Measurements from ENCODE around the gene DNAJC2.

Gene DNAJC2

DNA sequence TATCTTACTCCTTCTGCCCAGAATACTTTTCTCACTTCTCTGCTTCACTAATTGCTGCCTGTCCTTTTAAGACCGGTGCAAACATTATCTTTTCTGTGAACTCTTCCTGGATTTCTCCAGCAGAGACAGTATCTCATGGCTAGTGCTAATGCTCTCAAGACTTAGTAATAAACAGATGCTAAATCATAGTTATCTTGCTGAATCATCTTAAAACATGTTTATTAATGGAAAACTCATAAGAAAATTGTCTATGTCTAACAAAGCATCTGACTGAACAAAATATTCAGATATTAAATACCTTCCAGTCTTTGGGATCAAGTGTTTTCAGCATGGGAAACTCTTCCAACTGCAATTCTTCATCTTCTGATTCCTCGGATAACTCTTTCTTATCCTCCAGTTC is 3.1 kb downstream of the DNAJC2 start:
- no peak overlapping the region for H3K27ac ChIP-seq
- TF ChIP-seq CTCF (IDR thresholded peaks at IDR 0.05) = no peak
- no peak overlapping the region for H3K4me3 ChIP-seq
- no peak for DNase-seq (ENCODE audit: low spot score)

- no peak for TF ChIP-seq CTCF (IDR thresholded peaks at IDR 0.05)
- Histone ChIP-seq H3K27ac (no peak overlapping the region), H3K4me3 (no peak overlapping the region)
- DNase-seq (ENCODE audit: low spot score) = no peak
Measured at GRCh38 chr7:103338864-103339263, 5.7 kb downstream of the DNAJC2 start.

DNA sequence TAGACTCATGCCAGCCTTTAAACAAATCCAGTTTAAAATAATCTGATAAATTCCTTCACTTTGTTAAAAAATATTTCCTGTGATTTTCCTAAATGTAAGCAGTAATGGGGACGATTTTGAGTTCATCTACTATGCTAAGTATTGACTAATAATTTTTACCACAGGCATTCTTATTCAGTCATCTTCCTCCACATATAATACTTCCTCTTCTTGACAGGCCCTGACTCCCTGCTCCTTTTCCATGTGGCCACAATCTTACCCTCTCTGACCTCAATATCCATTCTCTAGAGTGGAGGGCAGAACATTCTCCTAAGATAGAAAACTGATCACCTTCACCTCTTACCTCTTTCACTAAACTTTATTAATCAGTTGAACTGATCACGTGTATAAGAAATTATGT is 7.8 kb downstream of the DNAJC2 start:
- Histone ChIP-seq H3K27ac (no peak overlapping the region), H3K4me3 (no peak overlapping the region)
- no peak for DNase-seq (ENCODE audit: low spot score)
- no peak for TF ChIP-seq CTCF (IDR thresholded peaks at IDR 0.05)

DNA sequence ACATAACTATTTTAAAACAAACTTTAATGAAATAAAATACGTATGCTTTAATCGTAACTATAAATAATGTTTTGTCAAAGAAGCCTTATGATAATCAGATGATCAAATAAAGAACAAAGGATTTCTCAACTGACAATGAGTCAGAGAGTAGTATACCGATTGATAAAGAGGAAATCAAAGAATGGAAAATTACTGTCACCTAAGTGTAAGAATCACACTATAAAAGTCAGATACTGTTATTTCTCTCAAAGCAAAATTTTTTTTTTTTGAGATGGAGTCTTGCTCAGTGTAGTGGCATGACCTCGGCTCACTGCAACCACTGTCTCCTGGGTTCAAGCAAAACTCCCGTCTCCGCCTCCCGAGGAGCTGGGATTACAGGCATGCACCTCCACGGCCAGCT is 18.8 kb downstream of the DNAJC2 start:
- DNase-seq (ENCODE audit: low spot score) = no peak
- no peak for TF ChIP-seq CTCF (IDR thresholded peaks at IDR 0.05)

DNA sequence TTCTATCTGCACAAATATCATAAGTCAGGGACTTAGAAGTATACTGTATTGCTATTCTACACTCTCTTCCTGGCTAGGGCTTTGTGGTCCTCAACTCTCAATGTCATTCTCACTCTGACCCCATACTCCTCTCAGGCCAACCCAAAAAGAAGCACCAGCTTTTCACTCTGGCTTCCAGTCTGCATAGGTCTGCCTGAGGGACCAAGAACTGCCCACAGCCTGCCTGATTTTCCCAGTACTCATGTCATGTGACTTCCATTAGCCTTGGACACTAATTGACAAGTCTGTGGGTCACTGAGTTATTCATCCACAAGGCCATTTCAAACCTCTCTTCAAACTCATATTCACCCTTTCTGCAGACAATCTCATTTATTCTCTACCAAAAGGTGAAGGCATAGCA is 27.6 kb downstream of the DNAJC2 start:
- Histone ChIP-seq H3K27ac (no peak overlapping the region), H3K4me3 (no peak overlapping the region)
- TF ChIP-seq CTCF (IDR thresholded peaks at IDR 0.05) = no peak
- no peak for DNase-seq (ENCODE audit: low spot score)

More for the DNA sequence above, 18.8 kb downstream of the DNAJC2 start:
- Histone ChIP-seq H3K4me3 (no peak overlapping the region), H3K27ac (no peak overlapping the region)

DNA sequence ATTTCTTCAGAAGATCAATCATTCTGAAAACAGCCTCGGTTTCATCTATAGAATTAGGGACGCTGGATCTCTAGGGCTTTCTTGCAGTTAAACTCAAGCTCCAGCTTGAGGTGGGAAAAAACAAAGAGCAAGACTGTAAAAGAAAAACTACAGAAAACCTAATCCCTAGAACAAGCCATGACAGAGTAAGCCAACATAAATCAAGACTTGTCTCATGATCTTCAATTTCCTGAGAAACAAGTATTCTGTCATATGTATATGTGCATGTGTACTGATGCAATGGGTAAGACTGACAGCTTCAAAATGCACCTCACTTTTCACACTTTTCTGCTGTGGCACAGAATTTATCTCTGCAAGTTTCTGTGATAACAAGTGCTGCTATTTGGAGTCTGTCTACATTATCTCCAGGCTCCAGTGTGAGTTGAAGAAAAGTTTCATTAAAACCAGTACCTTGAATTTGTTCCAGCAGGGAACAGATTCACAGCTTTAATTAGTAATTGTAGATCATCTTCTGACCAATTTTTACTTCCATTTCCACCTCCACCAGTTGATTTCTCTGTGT is 28.1 kb downstream of the DNAJC2 start:
- no peak for DNase-seq (ENCODE audit: low spot score)
- Histone ChIP-seq H3K4me3 (no peak overlapping the region), H3K27ac (no peak overlapping the region)
- no peak for TF ChIP-seq CTCF (IDR thresholded peaks at IDR 0.05)

DNA sequence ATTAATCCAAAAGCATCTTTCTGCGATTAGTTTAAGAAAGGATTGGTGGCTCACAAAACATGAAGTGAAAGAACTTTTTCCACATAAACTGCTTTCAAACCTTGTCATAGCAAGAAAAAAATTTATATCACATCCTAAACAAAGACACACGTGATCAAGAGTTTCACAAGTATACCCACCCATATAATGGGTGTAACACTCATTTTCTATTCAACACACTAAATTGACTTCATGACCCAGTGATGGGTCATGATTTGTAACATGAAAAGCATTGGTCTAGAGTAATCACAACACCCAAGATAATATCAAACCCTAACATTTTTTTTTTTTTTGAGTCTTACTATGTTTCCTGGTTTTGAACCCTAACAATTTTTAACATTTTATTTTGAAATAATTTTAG is 29.7 kb downstream of the DNAJC2 start:
- Histone ChIP-seq H3K27ac (no peak overlapping the region), H3K4me3 (no peak overlapping the region)
- no peak for DNase-seq (ENCODE audit: low spot score)
- TF ChIP-seq CTCF (IDR thresholded peaks at IDR 0.05) = no peak

All from coronary artery (tissue), 2 donors.